ENCODE results near the gene CASKIN1.

DNA sequence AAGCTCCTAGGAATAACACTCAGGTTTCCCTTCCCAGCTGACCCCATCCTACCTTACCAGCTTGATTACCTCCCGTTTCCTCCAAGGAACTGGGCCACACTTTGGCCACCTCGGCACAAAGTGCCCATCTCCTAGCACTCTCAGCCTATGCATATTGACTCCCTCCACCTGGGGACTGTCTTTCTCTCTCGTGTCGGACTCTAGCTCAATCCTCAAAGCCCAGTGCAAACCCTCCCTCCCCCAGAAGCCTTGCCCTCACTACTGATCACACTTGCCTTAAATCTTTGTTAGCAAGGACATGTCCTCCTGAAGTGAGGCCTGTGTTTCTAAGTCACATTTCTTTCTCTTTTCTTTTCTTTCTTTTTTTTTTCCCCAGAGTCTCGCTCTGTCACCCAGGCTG lies 50.6 kb downstream of the CASKIN1 start:
- TF ChIP-seq, protein P1, sequence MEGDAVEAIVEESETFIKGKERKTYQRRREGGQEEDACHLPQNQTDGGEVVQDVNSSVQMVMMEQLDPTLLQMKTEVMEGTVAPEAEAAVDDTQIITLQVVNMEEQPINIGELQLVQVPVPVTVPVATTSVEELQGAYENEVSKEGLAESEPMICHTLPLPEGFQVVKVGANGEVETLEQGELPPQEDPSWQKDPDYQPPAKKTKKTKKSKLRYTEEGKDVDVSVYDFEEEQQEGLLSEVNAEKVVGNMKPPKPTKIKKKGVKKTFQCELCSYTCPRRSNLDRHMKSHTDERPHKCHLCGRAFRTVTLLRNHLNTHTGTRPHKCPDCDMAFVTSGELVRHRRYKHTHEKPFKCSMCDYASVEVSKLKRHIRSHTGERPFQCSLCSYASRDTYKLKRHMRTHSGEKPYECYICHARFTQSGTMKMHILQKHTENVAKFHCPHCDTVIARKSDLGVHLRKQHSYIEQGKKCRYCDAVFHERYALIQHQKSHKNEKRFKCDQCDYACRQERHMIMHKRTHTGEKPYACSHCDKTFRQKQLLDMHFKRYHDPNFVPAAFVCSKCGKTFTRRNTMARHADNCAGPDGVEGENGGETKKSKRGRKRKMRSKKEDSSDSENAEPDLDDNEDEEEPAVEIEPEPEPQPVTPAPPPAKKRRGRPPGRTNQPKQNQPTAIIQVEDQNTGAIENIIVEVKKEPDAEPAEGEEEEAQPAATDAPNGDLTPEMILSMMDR (IDR thresholded peaks at IDR 0.05) = no peak
- TF ChIP-seq POLR2A (IDR thresholded peaks at IDR 0.05) = no peak

All from testis (tissue), 2 donors.